ENCODE data around the gene AK4. TPM values are rescaled to one million over a fixed set of nuclear protein-coding genes. Genes with fewer than 3 reads are reported as not detected.

Gene AK4
- total and polyA plus RNA-seq, 2 experiments from 2014 or later = 61.5 to 76.1 TPM

GRCh38 chr1:65210325-65210724 lies 62.3 kb downstream of the AK4 start:
- no peak overlapping the region for H3K4me3 ChIP-seq
- no peak overlapping the region for H2AFZ ChIP-seq
- peaks cover 5% of the 10 kb centered on the region for H3K4me1 ChIP-seq (ENCODE audit: insufficient read depth)
- no peak for DNase-seq (ENCODE audit: low spot score)
- no peaks in the 10 kb centered on the region for H3K27me3 ChIP-seq
- H3K27ac ChIP-seq = no peak overlapping the region
- H3K79me2 ChIP-seq = peaks cover 6% of the 10 kb centered on the region
- peaks cover 3% of the 10 kb centered on the region for H4K20me1 ChIP-seq (ENCODE audit: insufficient read depth, poor library complexity, severe bottlenecking)
- WGBS (ENCODE audit: low lambda C conversion rate, missing lambda C conversion rate) = 97% methylated on average over 5 of the region's 5 CpGs
- no peak overlapping the region for H3K4me2 ChIP-seq
- H3K9me2 ChIP-seq (replicated peaks; ENCODE audit: insufficient read depth) = no peaks in the 10 kb centered on the region
- no peaks in the 10 kb centered on the region for H3K9me3 ChIP-seq (ENCODE audit: low read depth)
- TF ChIP-seq EZH2phosphoT487 (IDR thresholded peaks at IDR 0.05; ENCODE audit: low read depth, severe bottlenecking, unreplicated experiment) (no peak), EZH2 (IDR thresholded peaks at IDR 0.05; ENCODE audit: borderline replicate concordance) (no peak), CTCF (IDR thresholded peaks at IDR 0.05; ENCODE audit: poor library complexity) (no peak)
- no peaks in the 10 kb centered on the region for H3K36me3 ChIP-seq (replicated peaks; ENCODE audit: insufficient read depth, low read depth)

- H3K4me3 ChIP-seq = no peak overlapping the region
- TF ChIP-seq CTCF (IDR thresholded peaks at IDR 0.05; ENCODE audit: poor library complexity) (no peak), EZH2phosphoT487 (IDR thresholded peaks at IDR 0.05; ENCODE audit: low read depth, severe bottlenecking, unreplicated experiment) (no peak), EZH2 (IDR thresholded peaks at IDR 0.05; ENCODE audit: borderline replicate concordance) (no peak)
- H2AFZ ChIP-seq = no peak overlapping the region
- no peak for DNase-seq (ENCODE audit: low spot score)
- no peaks in the 10 kb centered on the region for H3K9me3 ChIP-seq (ENCODE audit: low read depth)
- no peak overlapping the region for H3K27ac ChIP-seq
- peaks cover 3% of the 10 kb centered on the region for H4K20me1 ChIP-seq (ENCODE audit: insufficient read depth, poor library complexity, severe bottlenecking)
- H3K27me3 ChIP-seq = no peaks in the 10 kb centered on the region
- no peaks in the 10 kb centered on the region for H3K9me2 ChIP-seq (replicated peaks; ENCODE audit: insufficient read depth)
- peaks cover 6% of the 10 kb centered on the region for H3K79me2 ChIP-seq
- H3K4me2 ChIP-seq = no peak overlapping the region
- no peaks in the 10 kb centered on the region for H3K36me3 ChIP-seq (replicated peaks; ENCODE audit: insufficient read depth, low read depth)
- H3K4me1 ChIP-seq (ENCODE audit: insufficient read depth) = peaks cover 5% of the 10 kb centered on the region
- 86% methylated on average over 6 of the region's 6 CpGs for WGBS (ENCODE audit: low lambda C conversion rate, missing lambda C conversion rate)
Observed at GRCh38 chr1:65211331-65211730, 63.3 kb downstream of the AK4 start.

GRCh38 chr1:65213271-65214023 lies 65.4 kb downstream of the AK4 start:
- no peak overlapping the region for H3K4me3 ChIP-seq
- 85% methylated on average over 5 of the region's 5 CpGs for WGBS (ENCODE audit: low lambda C conversion rate, missing lambda C conversion rate)

More at GRCh38 chr1:65213271-65214023, 65.4 kb downstream of the AK4 start:
- no peak overlapping the region for H3K4me2 ChIP-seq
- H4K20me1 ChIP-seq (ENCODE audit: insufficient read depth, poor library complexity, severe bottlenecking) = peaks cover 3% of the 10 kb centered on the region
- no peaks in the 10 kb centered on the region for H3K27me3 ChIP-seq
- no peak overlapping the region for H3K27ac ChIP-seq
- H2AFZ ChIP-seq = no peak overlapping the region
- no peaks in the 10 kb centered on the region for H3K9me3 ChIP-seq (ENCODE audit: low read depth)
- no peak for DNase-seq (ENCODE audit: low spot score)
- peaks cover 6% of the 10 kb centered on the region for H3K79me2 ChIP-seq
- H3K36me3 ChIP-seq (replicated peaks; ENCODE audit: insufficient read depth, low read depth) = no peaks in the 10 kb centered on the region
- TF ChIP-seq EZH2phosphoT487 (IDR thresholded peaks at IDR 0.05; ENCODE audit: low read depth, severe bottlenecking, unreplicated experiment) (no peak), CTCF (IDR thresholded peaks at IDR 0.05; ENCODE audit: poor library complexity) (no peak), EZH2 (IDR thresholded peaks at IDR 0.05; ENCODE audit: borderline replicate concordance) (no peak)
- H3K4me1 ChIP-seq (ENCODE audit: insufficient read depth) = peaks cover 5% of the 10 kb centered on the region
- no peaks in the 10 kb centered on the region for H3K9me2 ChIP-seq (replicated peaks; ENCODE audit: insufficient read depth)
